ENCODE data around the gene PPP1R3G.
"Not testable (repeated sequence)": the region's sequence is repeated elsewhere in the genome, so short reads cannot be mapped to it uniquely, and the experiment has no call there.

The PPP1R3G gene

DNA sequence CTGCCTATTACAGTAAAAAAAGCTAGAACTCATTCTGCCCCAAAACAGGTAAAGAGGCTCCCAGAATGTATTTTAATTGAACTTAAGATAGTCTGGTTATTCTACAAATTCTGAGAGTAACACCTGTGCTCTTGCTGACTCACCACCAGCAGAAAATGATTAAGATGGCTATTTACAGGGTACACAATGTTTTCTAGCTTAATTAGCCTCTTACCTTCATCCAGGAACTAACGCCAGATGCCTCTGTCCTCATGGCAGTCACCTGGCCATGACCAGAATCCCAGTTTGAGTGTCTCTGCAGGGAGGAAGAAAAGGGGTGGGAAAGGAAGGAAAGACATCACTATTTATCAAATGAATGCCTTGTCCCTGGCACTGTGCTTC, 31.3 kb upstream of the PPP1R3G start:
- H3K27me3 ChIP-seq (ENCODE audit: control insufficient read depth, insufficient read depth, low read length, poor library complexity, severe bottlenecking), result no peaks in the 10 kb centered on the region
- H3K4me3 ChIP-seq (ENCODE audit: insufficient read depth, low read depth, low read length), result no peak overlapping the region
- 90 to 100% methylated on average over 1 of the region's 1 CpG for WGBS, 2 experiments
- H3K36me3 ChIP-seq (ENCODE audit: control insufficient read depth, insufficient read depth, low read length), result no peaks in the 10 kb centered on the region
- H3K27ac ChIP-seq (ENCODE audit: insufficient read depth, low read depth, low read length, poor library complexity, severe bottlenecking), result no peak overlapping the region
- no peaks in the 10 kb centered on the region for H3K9me3 ChIP-seq (ENCODE audit: control insufficient read depth, low read length)
- no peaks in the 10 kb centered on the region for H3K4me1 ChIP-seq (ENCODE audit: control insufficient read depth, insufficient read depth, low read length)

- Histone ChIP-seq H3K27me3 (ENCODE audit: control insufficient read depth, insufficient read depth, low read length, poor library complexity, severe bottlenecking) (no peaks in the 10 kb centered on the region), H3K4me3 (ENCODE audit: insufficient read depth, low read depth, low read length) (no peak overlapping the region), H3K27ac (ENCODE audit: insufficient read depth, low read depth, low read length, poor library complexity, severe bottlenecking) (no peak overlapping the region), H3K4me1 (ENCODE audit: control insufficient read depth, insufficient read depth, low read length) (no peaks in the 10 kb centered on the region), H3K9me3 (ENCODE audit: control insufficient read depth, low read length) (no peaks in the 10 kb centered on the region), H3K36me3 (ENCODE audit: control insufficient read depth, insufficient read depth, low read length) (no peaks in the 10 kb centered on the region)
- WGBS, 2 experiments, result 85 to 89% methylated on average over 6 of the region's 6 CpGs
These were observed 30.8 kb upstream of the PPP1R3G start for GRCh38 chr6:5054245-5054873.

- H3K36me3 ChIP-seq (ENCODE audit: control insufficient read depth, insufficient read depth, low read length), result no peaks in the 10 kb centered on the region
- no peaks in the 10 kb centered on the region for H3K27me3 ChIP-seq (ENCODE audit: control insufficient read depth, insufficient read depth, low read length, poor library complexity, severe bottlenecking)
- no peaks in the 10 kb centered on the region for H3K9me3 ChIP-seq (ENCODE audit: control insufficient read depth, low read length)
- no peak overlapping the region for H3K27ac ChIP-seq (ENCODE audit: insufficient read depth, low read depth, low read length, poor library complexity, severe bottlenecking)
- no peak overlapping the region for H3K4me3 ChIP-seq (ENCODE audit: insufficient read depth, low read depth, low read length)
- WGBS, 2 experiments, result 91 to 92% methylated on average over 4 of the region's 4 CpGs
- H3K4me1 ChIP-seq (ENCODE audit: control insufficient read depth, insufficient read depth, low read length), result no peaks in the 10 kb centered on the region
These were observed 30.0 kb upstream of the PPP1R3G start for GRCh38 chr6:5055118-5055517.

DNA sequence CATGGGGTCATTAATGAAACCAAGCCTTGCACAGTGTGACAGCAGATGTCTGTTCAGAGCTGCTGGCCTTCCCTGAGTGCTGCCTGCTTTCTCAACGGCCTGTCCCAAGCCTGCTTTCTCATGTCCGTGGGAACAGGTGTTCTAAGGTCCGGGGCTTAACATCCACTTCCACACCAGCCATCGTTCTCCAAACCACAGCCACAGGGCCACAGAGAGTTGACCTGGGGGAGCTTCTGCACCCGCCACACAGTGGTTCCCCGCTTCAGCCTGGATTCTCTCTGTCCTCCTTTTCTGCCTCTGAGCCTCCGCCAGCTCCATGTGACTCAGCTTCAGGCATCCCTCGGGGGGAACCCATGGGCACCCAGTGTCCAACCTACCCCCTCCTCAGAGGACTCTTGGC, 26.9 kb upstream of the PPP1R3G start:
- Histone ChIP-seq H3K4me3 (ENCODE audit: insufficient read depth, low read depth, low read length) (no peak overlapping the region), H3K27me3 (ENCODE audit: control insufficient read depth, insufficient read depth, low read length, poor library complexity, severe bottlenecking) (no peaks in the 10 kb centered on the region), H3K4me1 (ENCODE audit: control insufficient read depth, insufficient read depth, low read length) (no peaks in the 10 kb centered on the region), H3K9me3 (ENCODE audit: control insufficient read depth, low read length) (no peaks in the 10 kb centered on the region), H3K36me3 (ENCODE audit: control insufficient read depth, insufficient read depth, low read length) (no peaks in the 10 kb centered on the region), H3K27ac (ENCODE audit: insufficient read depth, low read depth, low read length, poor library complexity, severe bottlenecking) (no peak overlapping the region)
- 87 to 89% methylated on average over 8 of the region's 8 CpGs for WGBS, 2 experiments

DNA sequence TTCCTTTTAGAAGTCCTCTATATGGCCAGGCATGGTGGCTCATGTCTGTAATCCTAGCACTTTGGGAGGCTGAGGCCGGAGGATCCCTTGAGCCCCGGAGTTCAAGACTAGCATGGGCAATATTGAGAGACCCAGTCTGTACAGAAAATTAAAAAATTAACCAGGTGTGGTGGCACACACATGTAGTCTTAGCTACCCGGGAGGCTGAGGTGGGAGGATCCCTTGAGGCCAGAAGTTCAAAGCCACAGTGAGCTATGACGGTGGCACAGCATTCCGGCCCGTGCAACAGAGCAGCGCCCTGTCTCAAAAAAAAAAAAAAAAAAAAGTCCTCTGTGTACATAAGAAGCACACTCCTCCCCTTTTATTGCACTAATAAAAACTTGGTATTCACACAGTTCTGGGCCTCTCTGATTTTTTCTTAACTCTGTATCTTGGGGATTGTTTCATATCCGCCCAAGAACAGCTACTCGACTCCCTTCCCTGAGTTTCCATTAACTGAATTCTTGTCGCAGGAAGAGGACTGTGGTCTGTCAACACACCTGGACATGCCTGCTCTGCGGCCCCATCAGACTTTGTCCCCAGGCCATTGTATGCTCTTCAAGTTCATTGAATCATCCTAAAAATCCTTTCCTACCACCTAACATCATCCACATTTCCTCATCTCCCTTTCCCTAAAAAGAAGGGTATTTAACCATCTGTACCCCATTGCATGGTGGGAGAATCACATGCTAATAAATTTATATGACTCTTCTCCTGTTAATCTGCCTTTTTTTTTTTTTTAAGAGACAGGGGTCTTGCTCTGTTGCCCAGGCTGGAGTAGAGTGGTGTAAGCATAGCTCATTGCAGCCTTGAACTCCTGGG, 25.9 kb upstream of the PPP1R3G start:
- Histone ChIP-seq H3K27me3 (ENCODE audit: control insufficient read depth, insufficient read depth, low read length, poor library complexity, severe bottlenecking) (no peaks in the 10 kb centered on the region), H3K36me3 (ENCODE audit: control insufficient read depth, insufficient read depth, low read length) (no peaks in the 10 kb centered on the region), H3K9me3 (ENCODE audit: control insufficient read depth, low read length) (no peaks in the 10 kb centered on the region), H3K4me3 (ENCODE audit: insufficient read depth, low read depth, low read length) (no peak overlapping the region), H3K4me1 (ENCODE audit: control insufficient read depth, insufficient read depth, low read length) (no peaks in the 10 kb centered on the region), H3K27ac (ENCODE audit: insufficient read depth, low read depth, low read length, poor library complexity, severe bottlenecking) (no peak overlapping the region)
- 94 to 96% methylated on average over 11 of the region's 11 CpGs for WGBS, 2 experiments

DNA sequence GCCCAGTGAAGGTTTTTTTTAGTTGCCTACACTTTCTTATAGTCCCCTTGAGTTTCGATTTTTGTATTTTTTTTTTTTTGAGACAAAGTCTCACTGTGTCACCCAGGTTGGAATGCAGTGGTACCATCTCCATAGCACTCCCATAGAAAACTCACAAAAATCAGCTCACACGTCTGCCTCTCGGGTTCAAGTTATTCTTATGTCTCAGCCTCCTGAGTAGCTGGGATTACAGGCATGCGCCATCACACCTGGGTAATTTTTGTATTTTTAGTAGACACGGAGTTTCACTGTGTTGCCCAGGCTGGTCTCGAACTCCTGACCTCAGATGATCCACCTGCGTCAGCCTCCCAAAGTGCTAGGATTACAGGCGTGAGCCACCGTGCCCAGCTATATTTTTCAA, 24.7 kb upstream of the PPP1R3G start:
- H3K4me3 ChIP-seq (ENCODE audit: insufficient read depth, low read depth, low read length); H3K27ac ChIP-seq (ENCODE audit: insufficient read depth, low read depth, low read length, poor library complexity, severe bottlenecking); H3K4me1 ChIP-seq (ENCODE audit: control insufficient read depth, insufficient read depth, low read length); H3K9me3 ChIP-seq (ENCODE audit: control insufficient read depth, low read length); H3K27me3 ChIP-seq (ENCODE audit: control insufficient read depth, insufficient read depth, low read length, poor library complexity, severe bottlenecking); H3K36me3 ChIP-seq (ENCODE audit: control insufficient read depth, insufficient read depth, low read length): not testable (repeated sequence)
- WGBS, 2 experiments, result 92 to 93% methylated on average over 8 to 9 of the region's 9 CpGs

DNA sequence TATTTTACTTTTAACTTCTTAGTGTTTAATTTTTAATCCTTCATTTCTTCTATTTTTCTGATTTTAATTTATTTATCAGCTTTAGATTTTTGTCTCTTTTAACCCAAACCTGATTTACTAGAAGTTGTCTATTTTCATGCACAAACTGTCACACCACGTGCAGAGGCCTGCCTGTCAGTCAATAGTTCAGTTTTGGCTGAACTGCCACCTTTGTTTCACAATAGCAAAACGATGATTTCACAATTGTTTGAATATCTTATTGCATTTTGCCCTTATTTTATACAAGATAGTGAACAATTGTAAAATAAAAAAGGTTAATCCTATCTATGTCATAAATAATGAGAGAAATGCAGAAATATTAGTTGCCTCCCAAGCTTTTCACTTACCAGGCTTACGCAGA, 24.0 kb upstream of the PPP1R3G start:
- WGBS, 2 experiments, result 93 to 96% methylated on average over 2 to 3 of the region's 3 CpGs

GRCh38 chr6:5063617-5064016, 21.5 kb upstream of the PPP1R3G start:
- no peak overlapping the region for H3K4me3 ChIP-seq (ENCODE audit: insufficient read depth, low read depth, low read length)

More for the DNA sequence above, 24.0 kb upstream of the PPP1R3G start:
- H3K27me3 ChIP-seq (ENCODE audit: control insufficient read depth, insufficient read depth, low read length, poor library complexity, severe bottlenecking), result no peaks in the 10 kb centered on the region
- no peak overlapping the region for H3K27ac ChIP-seq (ENCODE audit: insufficient read depth, low read depth, low read length, poor library complexity, severe bottlenecking)
- no peaks in the 10 kb centered on the region for H3K36me3 ChIP-seq (ENCODE audit: control insufficient read depth, insufficient read depth, low read length)
- H3K9me3 ChIP-seq (ENCODE audit: control insufficient read depth, low read length), result no peaks in the 10 kb centered on the region
- H3K4me1 ChIP-seq (ENCODE audit: control insufficient read depth, insufficient read depth, low read length), result no peaks in the 10 kb centered on the region
- H3K4me3 ChIP-seq (ENCODE audit: insufficient read depth, low read depth, low read length), result no peak overlapping the region

GRCh38 chr6:5066456-5067093, 18.6 kb upstream of the PPP1R3G start:
- Histone ChIP-seq H3K27me3 (ENCODE audit: control insufficient read depth, insufficient read depth, low read length, poor library complexity, severe bottlenecking) (no peaks in the 10 kb centered on the region), H3K9me3 (ENCODE audit: control insufficient read depth, low read length) (no peaks in the 10 kb centered on the region), H3K36me3 (ENCODE audit: control insufficient read depth, insufficient read depth, low read length) (no peaks in the 10 kb centered on the region), H3K4me3 (ENCODE audit: insufficient read depth, low read depth, low read length) (no peak overlapping the region), H3K4me1 (ENCODE audit: control insufficient read depth, insufficient read depth, low read length) (no peaks in the 10 kb centered on the region), H3K27ac (ENCODE audit: insufficient read depth, low read depth, low read length, poor library complexity, severe bottlenecking) (no peak overlapping the region)
- WGBS, 2 experiments, result 96% methylated on average over 23 of the region's 24 CpGs

More at GRCh38 chr6:5063617-5064016, 21.5 kb upstream of the PPP1R3G start:
- Histone ChIP-seq H3K27ac (ENCODE audit: insufficient read depth, low read depth, low read length, poor library complexity, severe bottlenecking) (no peak overlapping the region), H3K36me3 (ENCODE audit: control insufficient read depth, insufficient read depth, low read length) (no peaks in the 10 kb centered on the region), H3K27me3 (ENCODE audit: control insufficient read depth, insufficient read depth, low read length, poor library complexity, severe bottlenecking) (no peaks in the 10 kb centered on the region), H3K9me3 (ENCODE audit: control insufficient read depth, low read length) (no peaks in the 10 kb centered on the region), H3K4me1 (ENCODE audit: control insufficient read depth, insufficient read depth, low read length) (no peaks in the 10 kb centered on the region)
- WGBS, 2 experiments, result 91 to 92% methylated on average over 8 of the region's 8 CpGs

DNA sequence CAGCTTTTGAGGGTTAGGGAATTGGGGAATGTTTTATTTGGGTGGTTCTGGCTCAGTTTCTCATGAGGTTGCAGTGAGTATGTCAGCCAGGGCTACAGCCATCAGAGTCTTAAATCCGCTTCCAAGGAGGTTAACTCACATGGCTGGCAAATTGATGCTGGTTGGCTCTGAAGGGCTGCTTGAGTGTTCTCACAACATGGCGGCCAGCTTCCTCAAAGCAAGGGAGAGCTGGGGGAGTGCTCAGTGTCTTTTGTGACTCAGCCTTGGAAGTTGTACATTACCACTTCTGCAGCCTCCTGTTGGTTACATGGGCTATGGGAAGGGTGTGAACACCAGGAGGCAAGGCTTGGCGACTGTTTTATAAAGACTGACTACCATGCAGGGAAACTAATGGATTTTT, 17.8 kb upstream of the PPP1R3G start:
- H3K27me3 ChIP-seq (ENCODE audit: control insufficient read depth, insufficient read depth, low read length, poor library complexity, severe bottlenecking), result no peaks in the 10 kb centered on the region
- no peaks in the 10 kb centered on the region for H3K36me3 ChIP-seq (ENCODE audit: control insufficient read depth, insufficient read depth, low read length)
- no peaks in the 10 kb centered on the region for H3K4me1 ChIP-seq (ENCODE audit: control insufficient read depth, insufficient read depth, low read length)
- no peaks in the 10 kb centered on the region for H3K9me3 ChIP-seq (ENCODE audit: control insufficient read depth, low read length)
- H3K4me3 ChIP-seq (ENCODE audit: insufficient read depth, low read depth, low read length), result no peak overlapping the region
- H3K27ac ChIP-seq (ENCODE audit: insufficient read depth, low read depth, low read length, poor library complexity, severe bottlenecking), result no peak overlapping the region
- WGBS, 2 experiments, result 92 to 96% methylated on average over 3 of the region's 3 CpGs
